ENCODE results near the gene ALAS2.

- TF ChIP-seq CTCF (IDR thresholded peaks at IDR 0.05) (no peak), POLR2AphosphoS5 (IDR thresholded peaks at IDR 0.05) (peak in 1 of 3 donors; percentile 27), POLR2A (IDR thresholded peaks at IDR 0.05) (no peak)
Measured at GRCh38 chrX:55007656-55008055, 23.1 kb downstream of the ALAS2 start.

All from stomach (tissue), 4 donors.